Stimulated activated naive B cell treated with anti-CD40 and anti-IgM and Interleukin-4, amounts not matched to agents 10 μg/mL and 1 μg/mL and 100 μg/mL, for 72 hours (primary cell): ENCODE measurements around the gene CCDC6.

Experiments
- ATAC-seq, 2 donors: fragments of 150-1000 bp; cut with Tn5 transposase; replicated peaks; 2 replicates each; pipeline ENCODE4 v1.10.0; 2021; ENCODE audit warnings: moderate library complexity in 1 of 2
- DNase-seq: peaks from one replicate; pipeline ENCODE4 v3.0.0; 2021
- H3K27ac Mint-ChIP-seq: one replicate; pipeline ENCODE4 v1.8.0; 2022; ENCODE audit warnings: mild to moderate bottlenecking, mixed read lengths
- H3K27me3 Mint-ChIP-seq, 2 donors: one replicate each; pipeline ENCODE4 v1.8.0; 2022; ENCODE audit warnings: mixed read lengths in 2 of 2
- H3K36me3 Mint-ChIP-seq, 2 donors: one replicate each; pipeline ENCODE4 v1.8.0; 2022; ENCODE audit warnings: mixed read lengths in 2 of 2, mild to moderate bottlenecking in 1 of 2
- H3K4me1 Mint-ChIP-seq, 2 donors: one replicate each; pipeline ENCODE4 v1.8.0; 2022; ENCODE audit warnings: mixed read lengths in 2 of 2, mild to moderate bottlenecking in 1 of 2
- H3K4me3 Mint-ChIP-seq, 2 donors: one replicate each; pipeline ENCODE4 v1.8.0; 2022; ENCODE audit warnings: mild to moderate bottlenecking in 2 of 2, mixed read lengths in 2 of 2, moderate library complexity in 1 of 2
- H3K9me3 Mint-ChIP-seq, 2 donors: one replicate each; pipeline ENCODE4 v1.8.0; 2022; ENCODE audit warnings: mixed read lengths in 2 of 2, mild to moderate bottlenecking in 1 of 2

CCDC6 gene

GRCh38 chr10:59917922-59918321, 11.6 kb upstream of the CCDC6 start:
- Mint-ChIP-seq H3K9me3 (peaks cover 18 to 19% of the 10 kb centered on the region in 2 donors), H3K27me3 (peaks cover 0 to 6% of the 10 kb centered on the region in 2 donors), H3K36me3 (peaks cover 12% of the 10 kb centered on the region in 2 donors), H3K4me1 (peaks cover 0 to 2% of the 10 kb centered on the region in 2 donors), H3K27ac (no peak overlapping the region), H3K4me3 (no peak overlapping the region)
- DNase-seq = no peak
- ATAC-seq = no peak

GRCh38 chr10:59913547-59914237, 7.3 kb upstream of the CCDC6 start:
- DNase-seq (no peak), ATAC-seq (peak in 1 of 2 donors; percentile 68)
- H3K4me3 Mint-ChIP-seq = no peak overlapping the region
- peaks cover 4 to 5% of the 10 kb centered on the region in 2 donors for H3K36me3 Mint-ChIP-seq
- peak overlapping the region; percentile 7 for H3K27ac Mint-ChIP-seq
- H3K27me3 Mint-ChIP-seq = peaks cover 0 to 6% of the 10 kb centered on the region in 2 donors
- H3K4me1 Mint-ChIP-seq = peaks cover 1 to 2% of the 10 kb centered on the region in 2 donors
- H3K9me3 Mint-ChIP-seq = peaks cover 9 to 10% of the 10 kb centered on the region in 2 donors

- H3K27ac Mint-ChIP-seq = no peak overlapping the region
- ATAC-seq = no peak
- no peak for DNase-seq
- peaks cover 4 to 5% of the 10 kb centered on the region in 2 donors for H3K36me3 Mint-ChIP-seq
- H3K27me3 Mint-ChIP-seq = peaks cover 0 to 6% of the 10 kb centered on the region in 2 donors
- peaks cover 12 to 19% of the 10 kb centered on the region in 2 donors for H3K4me1 Mint-ChIP-seq
- H3K4me3 Mint-ChIP-seq = no peak overlapping the region
- peaks cover 9 to 10% of the 10 kb centered on the region in 2 donors for H3K9me3 Mint-ChIP-seq
Measured at GRCh38 chr10:59910867-59911266, 4.5 kb upstream of the CCDC6 start.

GRCh38 chr10:59909815-59910214, 3.5 kb upstream of the CCDC6 start:
- H3K4me1 Mint-ChIP-seq = peaks cover 16 to 28% of the 10 kb centered on the region in 2 donors
- ATAC-seq (no peak), DNase-seq (no peak)
- H3K9me3 Mint-ChIP-seq = peaks cover 9 to 10% of the 10 kb centered on the region in 2 donors
- no peak overlapping the region for H3K27ac Mint-ChIP-seq
- peaks cover 0 to 6% of the 10 kb centered on the region in 2 donors for H3K27me3 Mint-ChIP-seq
- H3K4me3 Mint-ChIP-seq = no peak overlapping the region
- H3K36me3 Mint-ChIP-seq = peaks cover 6 to 12% of the 10 kb centered on the region in 2 donors

- peaks cover 25 to 38% of the 10 kb centered on the region in 2 donors for H3K4me1 Mint-ChIP-seq
- peak overlapping the region; percentile 82 to 99 for H3K4me3 Mint-ChIP-seq
- peaks cover 8 to 16% of the 10 kb centered on the region in 2 donors for H3K36me3 Mint-ChIP-seq
- H3K27ac Mint-ChIP-seq = peak overlapping the region; percentile 99
- H3K27me3 Mint-ChIP-seq = peaks cover 0 to 2% of the 10 kb centered on the region in 2 donors
- DNase-seq (no peak), ATAC-seq (no peak)
- peaks cover 6 to 7% of the 10 kb centered on the region in 2 donors for H3K9me3 Mint-ChIP-seq
Measured at GRCh38 chr10:59908808-59909143, 2.4 kb upstream of the CCDC6 start.

GRCh38 chr10:59907918-59908807, 1.8 kb upstream of the CCDC6 start:
- ATAC-seq = peak; percentile 12 to 20
- H3K4me1 Mint-ChIP-seq = peaks cover 26 to 44% of the 10 kb centered on the region in 2 donors
- H3K27ac Mint-ChIP-seq = peak overlapping the region; percentile 99
- peaks cover 4 to 5% of the 10 kb centered on the region in 2 donors for H3K9me3 Mint-ChIP-seq
- no peaks in the 10 kb centered on the region for H3K27me3 Mint-ChIP-seq
- DNase-seq = peak; percentile 39
- H3K36me3 Mint-ChIP-seq = peaks cover 9 to 17% of the 10 kb centered on the region in 2 donors
- peak overlapping the region; percentile 82 to 99 for H3K4me3 Mint-ChIP-seq

- ATAC-seq = no peak
- DNase-seq = no peak
- H3K4me1 Mint-ChIP-seq = peaks cover 32 to 51% of the 10 kb centered on the region in 2 donors
- H3K27ac Mint-ChIP-seq = peak overlapping the region; percentile 99
- H3K9me3 Mint-ChIP-seq = no peaks in the 10 kb centered on the region
- H3K4me3 Mint-ChIP-seq = peak overlapping the region; percentile 92 to 99
- no peaks in the 10 kb centered on the region for H3K27me3 Mint-ChIP-seq
- H3K36me3 Mint-ChIP-seq = peaks cover 13 to 23% of the 10 kb centered on the region in 2 donors
Measured at GRCh38 chr10:59907537-59907917, 1.2 kb upstream of the CCDC6 start.

GRCh38 chr10:59905731-59906416, 482 bp downstream of the CCDC6 start:
- Mint-ChIP-seq H3K27ac (peak overlapping the region; percentile 99), H3K9me3 (no peaks in the 10 kb centered on the region), H3K4me3 (peak overlapping the region; percentile 92 to 99), H3K4me1 (peaks cover 38 to 64% of the 10 kb centered on the region in 2 donors), H3K27me3 (no peaks in the 10 kb centered on the region), H3K36me3 (peaks cover 13 to 25% of the 10 kb centered on the region in 2 donors)
- ATAC-seq = peak; percentile 5 to 11
- peak; percentile 13 for DNase-seq

GRCh38 chr10:59905066-59905730, 1.2 kb downstream of the CCDC6 start:
- H3K9me3 Mint-ChIP-seq = no peaks in the 10 kb centered on the region
- peaks cover 13 to 32% of the 10 kb centered on the region in 2 donors for H3K36me3 Mint-ChIP-seq

GRCh38 chr10:59904426-59905065, 1.8 kb downstream of the CCDC6 start:
- no peaks in the 10 kb centered on the region for H3K9me3 Mint-ChIP-seq
- no peak for ATAC-seq
- no peaks in the 10 kb centered on the region for H3K27me3 Mint-ChIP-seq

More at GRCh38 chr10:59905066-59905730, 1.2 kb downstream of the CCDC6 start:
- Mint-ChIP-seq H3K27me3 (no peaks in the 10 kb centered on the region), H3K27ac (peak overlapping the region; percentile 99), H3K4me3 (peak overlapping the region; percentile 92 to 99), H3K4me1 (peaks cover 43 to 71% of the 10 kb centered on the region in 2 donors)
- DNase-seq (peak; percentile 70), ATAC-seq (peak; percentile 69 to 71)

GRCh38 chr10:59903871-59904270, 2.5 kb downstream of the CCDC6 start:
- DNase-seq (no peak), ATAC-seq (no peak)
- Mint-ChIP-seq H3K36me3 (peaks cover 18 to 45% of the 10 kb centered on the region in 2 donors), H3K4me3 (peak overlapping the region; percentile 92 to 99), H3K27me3 (no peaks in the 10 kb centered on the region), H3K4me1 (peaks cover 56 to 84% of the 10 kb centered on the region in 2 donors), H3K9me3 (no peaks in the 10 kb centered on the region), H3K27ac (no peak overlapping the region)

More at GRCh38 chr10:59904426-59905065, 1.8 kb downstream of the CCDC6 start:
- peaks cover 18 to 38% of the 10 kb centered on the region in 2 donors for H3K36me3 Mint-ChIP-seq
- DNase-seq = no peak
- peak overlapping the region; percentile 92 to 99 for H3K4me3 Mint-ChIP-seq
- H3K27ac Mint-ChIP-seq = peak overlapping the region; percentile 99
- H3K4me1 Mint-ChIP-seq = peaks cover 49 to 77% of the 10 kb centered on the region in 2 donors

- Mint-ChIP-seq H3K27ac (no peak overlapping the region), H3K27me3 (no peaks in the 10 kb centered on the region), H3K36me3 (peaks cover 18 to 55% of the 10 kb centered on the region in 2 donors), H3K4me3 (no peak overlapping the region), H3K4me1 (peaks cover 55 to 83% of the 10 kb centered on the region in 2 donors), H3K9me3 (no peaks in the 10 kb centered on the region)
- no peak for DNase-seq
- no peak for ATAC-seq
Measured at GRCh38 chr10:59902016-59902415, 4.3 kb downstream of the CCDC6 start.

- no peak for ATAC-seq
- no peaks in the 10 kb centered on the region for H3K9me3 Mint-ChIP-seq
Measured at GRCh38 chr10:59901470-59901869, 4.9 kb downstream of the CCDC6 start.

More at GRCh38 chr10:59901470-59901869, 4.9 kb downstream of the CCDC6 start:
- H3K27ac Mint-ChIP-seq = no peak overlapping the region
- peaks cover 18 to 57% of the 10 kb centered on the region in 2 donors for H3K36me3 Mint-ChIP-seq
- peaks cover 55 to 85% of the 10 kb centered on the region in 2 donors for H3K4me1 Mint-ChIP-seq
- no peak overlapping the region for H3K4me3 Mint-ChIP-seq
- DNase-seq = no peak
- H3K27me3 Mint-ChIP-seq = no peaks in the 10 kb centered on the region
